Measurements from ENCODE around the gene HYAL2.
A peak's percentile ranks its signal among the peaks of the same experiment; 100 is the strongest.
"Not testable (repeated sequence)": the region's sequence is repeated elsewhere in the genome, so short reads cannot be mapped to it uniquely, and the experiment has no call there.

Gene HYAL2

DNA sequence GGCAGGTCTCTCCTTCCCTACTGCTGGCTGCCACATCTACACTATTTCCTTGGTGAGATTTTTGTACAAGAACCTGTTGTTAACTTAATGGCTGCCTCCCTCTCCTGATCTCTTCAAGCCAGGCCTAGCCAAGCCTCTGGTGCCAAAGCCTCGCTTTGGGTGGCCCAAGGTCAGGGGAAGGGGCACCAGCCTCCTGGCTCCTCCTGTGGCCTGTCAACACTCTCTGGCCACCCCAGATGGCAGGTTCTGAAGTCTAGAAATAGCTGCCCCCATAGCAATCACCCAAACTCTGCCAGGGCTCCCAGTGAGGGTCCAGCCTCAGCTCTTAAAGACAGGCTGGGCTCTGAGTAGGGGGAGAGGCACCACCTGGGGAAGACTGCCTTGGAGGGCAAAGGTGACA is 35.3 kb downstream of the HYAL2 start:
- no peak for DNase-seq

- DNase-seq, result no peak
Measured at GRCh38 chr3:50286322-50287227, 36.0 kb downstream of the HYAL2 start.

DNA sequence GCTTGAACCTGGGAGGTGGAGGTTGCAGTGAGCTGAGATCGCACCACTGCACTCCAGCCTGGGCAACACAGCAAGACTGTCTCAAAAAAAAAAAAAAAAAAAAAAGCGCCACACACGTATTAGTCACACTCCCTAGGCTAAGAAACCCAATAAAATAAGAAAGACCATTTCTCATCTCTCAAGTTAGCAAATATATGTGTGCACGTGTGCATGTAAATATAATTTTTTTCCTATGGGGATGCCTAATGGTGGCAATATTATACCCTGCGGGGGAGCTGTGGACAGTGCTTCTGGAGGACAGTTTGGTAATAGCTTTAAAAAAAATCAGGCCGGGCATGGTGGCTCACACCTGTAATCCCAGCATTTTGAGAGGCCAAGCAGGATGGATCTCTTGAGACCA is 38.4 kb downstream of the HYAL2 start:
- DNase-seq, result not testable (repeated sequence)

DNA sequence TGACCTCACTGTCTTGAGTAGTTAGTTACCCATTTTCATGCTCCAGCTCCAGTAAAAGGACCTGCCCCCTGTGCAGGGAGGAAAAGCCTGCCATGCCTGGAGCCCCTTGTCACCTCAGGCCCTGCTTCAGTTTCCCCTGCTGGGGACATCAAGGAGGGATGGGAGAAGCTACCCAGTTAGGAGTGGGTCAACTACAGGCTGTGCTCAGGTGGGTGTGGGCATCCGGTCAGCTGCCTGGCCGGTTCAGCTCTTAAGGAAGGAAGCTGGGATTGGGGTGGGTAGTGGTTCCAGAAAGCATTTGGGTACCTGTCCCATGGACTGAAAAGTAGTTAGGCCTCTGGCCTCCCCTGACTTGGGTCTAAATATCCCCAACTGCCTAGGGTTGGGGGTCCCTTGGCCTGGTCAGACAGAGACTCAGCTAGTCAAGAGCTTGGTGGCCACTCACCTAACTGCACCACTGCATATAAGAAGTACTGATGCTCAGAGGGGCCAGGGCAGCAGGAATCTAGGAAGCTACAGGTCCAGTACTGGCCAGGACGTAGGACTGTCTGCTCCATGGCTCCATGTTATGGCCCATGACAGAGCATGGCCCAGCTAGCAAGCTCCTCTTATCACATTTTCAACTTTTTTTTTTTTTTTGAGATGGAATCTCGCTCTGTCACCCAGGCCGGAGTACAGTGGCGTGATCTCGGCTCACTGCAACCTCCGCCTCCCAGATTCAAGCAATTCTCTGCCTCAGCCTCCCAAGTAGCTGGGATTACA is 43.1 kb downstream of the HYAL2 start:
- DNase-seq, result no peak

DNA sequence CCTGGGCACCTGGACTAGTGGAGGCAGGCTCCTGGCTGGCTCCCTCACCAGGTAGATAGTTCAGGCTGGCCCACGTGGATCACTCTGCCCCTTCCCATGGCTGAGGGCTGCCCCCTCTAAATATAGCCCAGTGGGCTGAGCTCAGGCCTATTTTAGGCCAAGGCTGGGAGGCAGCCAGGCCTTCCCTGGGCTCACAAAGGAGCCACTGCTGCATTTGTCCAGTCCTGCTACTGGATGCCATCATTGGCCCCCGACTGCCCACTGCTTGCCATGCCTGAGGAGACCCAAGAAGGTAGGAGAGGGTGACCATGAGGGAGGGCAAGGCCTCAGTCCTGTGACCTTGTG is 43.7 kb downstream of the HYAL2 start, which contains the start of gene LSMEM2:
Gene LSMEM2 (plus strand): TSS at position 208 of the 345 bp plus-strand sequence. CDS start 27 bp downstream, at position 235.
- DNase-seq, result no peak

GRCh38 chr3:50278123-50278879 is 44.2 kb downstream of the HYAL2 start:
- no peak for DNase-seq

DNA sequence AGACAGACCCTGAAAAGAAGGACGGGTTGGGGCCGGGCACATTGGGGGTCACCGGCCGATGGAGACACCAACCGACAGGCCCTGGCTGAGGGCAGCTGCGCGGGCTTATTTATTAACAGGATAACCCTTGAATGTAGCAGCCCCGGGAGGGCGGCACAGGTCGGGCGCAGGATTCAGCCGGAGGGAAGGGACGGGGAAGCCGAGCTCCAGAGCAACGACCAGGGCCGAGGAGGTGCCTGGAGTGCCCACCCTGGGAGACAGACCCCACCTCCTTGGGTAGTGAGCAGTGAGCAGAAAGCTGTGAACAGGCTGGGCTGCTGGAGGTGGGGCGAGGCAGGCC is 45.8 kb downstream of the HYAL2 start:
- no peak for DNase-seq

DNA sequence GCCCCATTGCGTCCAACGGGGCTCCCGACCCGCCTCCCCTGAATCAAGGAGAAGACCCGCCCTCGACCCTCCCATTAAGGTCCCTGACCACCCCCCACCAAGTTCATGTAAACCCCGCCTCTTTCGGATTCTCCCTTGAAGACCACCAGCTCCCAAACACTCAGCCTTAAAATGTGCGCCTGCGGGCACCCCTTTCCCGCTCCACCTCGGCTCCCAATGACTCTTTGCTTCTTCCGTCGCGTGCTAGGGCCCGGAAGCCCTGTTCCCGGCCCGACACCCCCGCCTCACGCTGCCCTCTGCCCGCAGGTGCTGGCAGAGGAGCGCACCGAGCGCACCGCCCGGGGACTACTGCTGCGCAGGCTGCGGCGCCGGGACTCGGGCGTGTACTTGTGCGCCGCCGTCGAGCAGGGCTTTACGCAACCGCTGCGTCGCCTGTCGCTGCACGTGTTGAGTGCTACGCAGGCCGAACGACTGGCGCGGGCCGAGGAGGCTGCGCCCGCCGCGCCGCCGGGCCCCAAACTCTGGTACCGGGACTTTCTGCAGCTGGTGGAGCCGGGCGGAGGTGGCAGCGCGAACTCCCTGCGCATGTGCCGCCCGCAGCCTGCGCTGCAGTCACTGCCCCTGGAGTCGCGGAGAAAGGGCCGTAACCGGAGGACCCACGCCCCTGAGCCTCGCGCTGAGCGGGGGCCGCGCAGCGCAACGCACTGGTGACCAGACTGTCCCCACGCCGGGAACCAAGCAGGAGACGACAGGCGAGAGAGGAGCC is 46.4 kb downstream of the HYAL2 start:
- no peak for DNase-seq

GRCh38 chr3:50275141-50275995 is 47.2 kb downstream of the HYAL2 start:
- DNase-seq, result no peak

DNA sequence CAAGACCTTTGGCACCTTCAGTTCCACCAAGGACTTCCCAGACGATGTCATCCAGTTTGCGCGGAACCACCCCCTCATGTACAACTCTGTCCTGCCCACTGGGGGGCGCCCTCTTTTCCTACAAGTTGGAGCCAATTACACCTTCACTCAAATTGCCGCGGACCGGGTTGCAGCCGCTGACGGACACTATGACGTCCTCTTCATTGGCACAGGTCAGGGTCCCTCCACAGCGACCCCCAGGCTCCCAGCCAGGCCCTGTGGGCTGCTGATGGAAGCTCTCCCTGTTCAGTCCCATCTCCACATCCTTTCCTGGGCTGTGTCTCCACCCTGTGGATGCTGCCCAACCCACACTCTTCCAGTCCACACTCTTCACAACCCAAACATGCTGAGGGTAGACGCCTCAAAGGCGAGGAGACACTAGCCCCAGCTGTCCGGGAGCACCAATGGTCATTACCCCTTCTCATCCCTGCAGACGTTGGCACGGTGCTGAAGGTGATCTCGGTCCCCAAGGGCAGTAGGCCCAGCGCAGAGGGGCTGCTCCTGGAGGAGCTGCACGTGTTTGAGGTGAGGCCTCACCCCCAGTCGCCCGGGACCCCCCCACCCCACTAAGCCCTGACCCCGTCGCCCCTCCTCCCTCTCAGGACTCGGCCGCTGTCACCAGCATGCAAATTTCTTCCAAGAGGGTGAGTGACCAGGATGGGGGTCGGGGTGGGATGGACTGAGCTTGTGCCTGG is 48.0 kb downstream of the HYAL2 start:
- DNase-seq, result peak; percentile 46

- DNase-seq, result no peak
Measured at GRCh38 chr3:50273689-50274065, 48.9 kb downstream of the HYAL2 start.

DNA sequence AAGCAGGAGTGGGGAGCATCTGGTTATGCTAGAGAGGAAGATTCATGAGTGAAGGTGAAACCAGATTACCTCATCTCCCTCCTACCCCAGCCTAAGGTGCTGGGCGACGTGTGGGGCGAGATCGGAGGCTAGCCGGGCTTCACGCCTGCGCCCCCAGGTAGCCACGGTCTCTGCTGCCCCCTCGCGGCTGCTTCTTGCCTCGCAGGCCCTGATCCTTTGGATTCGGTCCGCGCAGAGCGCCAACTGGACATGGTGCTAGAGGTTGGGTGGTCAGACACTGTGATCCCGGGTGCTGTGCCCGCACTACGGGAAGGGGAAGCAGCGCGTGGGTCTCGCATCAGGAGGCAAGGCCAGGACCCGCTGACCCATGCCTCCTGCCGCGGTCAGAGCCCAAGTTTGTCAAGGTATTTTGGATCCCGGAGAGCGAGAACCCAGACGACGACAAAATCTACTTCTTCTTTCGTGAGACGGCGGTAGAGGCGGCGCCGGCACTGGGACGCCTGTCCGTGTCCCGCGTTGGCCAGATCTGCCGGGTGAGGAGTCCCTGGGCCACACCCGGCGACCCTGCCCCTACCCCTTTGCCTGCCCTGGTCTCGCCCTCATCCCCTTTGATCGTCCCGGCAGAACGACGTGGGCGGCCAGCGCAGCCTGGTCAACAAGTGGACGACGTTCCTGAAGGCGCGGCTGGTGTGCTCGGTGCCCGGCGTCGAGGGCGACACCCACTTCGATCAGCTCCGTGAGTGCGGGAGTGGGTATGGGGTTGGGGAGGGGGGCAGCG is 49.4 kb downstream of the HYAL2 start:
- peak; percentile 47 for DNase-seq

DNA sequence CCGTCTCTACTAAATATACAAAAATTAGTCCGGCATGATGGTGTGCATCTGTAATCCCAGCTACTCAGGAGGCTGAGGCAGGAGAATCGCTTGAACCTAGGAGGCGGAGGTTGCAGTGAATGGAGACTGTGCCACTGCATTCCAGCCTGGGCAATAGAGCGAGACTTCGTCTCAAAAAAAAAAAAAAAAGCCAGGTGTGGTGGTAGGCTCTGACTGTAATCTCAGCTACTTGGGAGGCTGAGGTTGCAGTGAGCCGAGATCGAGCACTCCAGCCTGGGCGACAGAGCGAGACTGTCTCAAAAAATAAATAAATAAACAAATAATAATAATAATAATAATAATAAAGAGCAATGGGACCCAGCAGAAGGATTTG is 50.0 kb downstream of the HYAL2 start:
- not testable (repeated sequence) for DNase-seq

DNA sequence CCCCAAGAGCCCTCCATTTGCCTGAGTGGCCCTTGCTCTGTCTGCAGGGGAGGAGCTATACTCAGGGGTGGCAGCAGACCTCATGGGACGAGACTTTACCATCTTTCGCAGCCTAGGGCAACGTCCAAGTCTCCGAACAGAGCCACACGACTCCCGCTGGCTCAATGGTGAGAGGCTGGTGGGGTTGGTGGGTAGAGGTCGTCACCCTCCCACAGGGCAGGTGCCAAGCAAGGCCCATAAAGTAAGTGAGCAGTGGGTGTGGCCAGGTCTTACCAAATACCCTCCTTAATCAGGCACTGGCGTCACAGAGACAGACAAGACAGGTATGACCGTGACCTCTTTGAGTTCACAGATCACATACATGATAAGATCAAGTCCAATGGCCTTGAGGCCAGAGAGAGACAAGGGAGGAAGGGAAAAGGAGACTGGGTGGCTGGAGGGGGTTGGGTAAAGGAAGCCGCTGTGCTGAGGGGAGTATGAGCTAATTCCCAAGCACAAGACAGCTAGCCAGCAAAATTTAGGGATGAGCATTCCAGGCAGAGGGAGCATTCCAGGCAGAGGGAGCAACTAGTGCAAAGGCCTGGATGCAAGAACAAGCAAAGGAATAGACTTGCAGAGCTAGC is 51.1 kb downstream of the HYAL2 start:
- DNase-seq, result no peak

DNA sequence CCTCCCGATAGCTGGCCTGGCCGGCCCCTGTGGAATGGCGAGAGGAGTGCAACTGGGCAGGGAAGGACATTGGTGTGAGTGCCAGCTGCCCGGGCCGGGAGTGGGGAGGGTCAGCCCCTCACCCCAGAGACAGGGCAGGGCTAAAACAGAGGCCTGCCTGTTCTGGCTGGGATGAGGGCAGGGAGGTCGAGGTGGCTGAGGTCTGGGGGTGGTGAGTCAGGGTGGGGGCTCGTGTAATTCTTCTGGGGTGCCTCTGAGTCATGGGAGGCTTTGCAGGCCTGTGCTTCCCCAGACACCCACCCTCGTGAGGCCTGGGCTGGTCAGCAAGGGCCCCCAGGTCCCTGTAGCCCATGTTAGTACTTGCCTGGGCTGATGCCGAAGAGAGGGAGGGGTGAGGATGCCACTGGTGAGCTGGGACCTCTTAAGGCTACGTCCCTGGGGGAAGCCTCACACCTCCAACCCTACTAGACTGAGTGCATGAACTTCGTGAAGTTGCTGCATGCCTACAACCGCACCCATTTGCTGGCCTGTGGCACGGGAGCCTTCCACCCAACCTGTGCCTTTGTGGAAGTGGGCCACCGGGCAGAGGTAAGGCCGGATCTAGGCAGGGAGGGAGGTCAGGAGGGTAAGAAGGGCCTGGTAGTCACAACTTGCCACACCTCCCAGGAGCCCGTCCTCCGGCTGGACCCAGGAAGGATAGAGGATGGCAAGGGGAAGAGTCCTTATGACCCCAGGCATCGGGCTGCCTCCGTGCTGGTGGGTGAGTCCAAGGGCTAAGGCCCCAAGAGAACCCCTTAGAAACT is 51.9 kb downstream of the HYAL2 start:
- DNase-seq, result peak; percentile 41

DNA sequence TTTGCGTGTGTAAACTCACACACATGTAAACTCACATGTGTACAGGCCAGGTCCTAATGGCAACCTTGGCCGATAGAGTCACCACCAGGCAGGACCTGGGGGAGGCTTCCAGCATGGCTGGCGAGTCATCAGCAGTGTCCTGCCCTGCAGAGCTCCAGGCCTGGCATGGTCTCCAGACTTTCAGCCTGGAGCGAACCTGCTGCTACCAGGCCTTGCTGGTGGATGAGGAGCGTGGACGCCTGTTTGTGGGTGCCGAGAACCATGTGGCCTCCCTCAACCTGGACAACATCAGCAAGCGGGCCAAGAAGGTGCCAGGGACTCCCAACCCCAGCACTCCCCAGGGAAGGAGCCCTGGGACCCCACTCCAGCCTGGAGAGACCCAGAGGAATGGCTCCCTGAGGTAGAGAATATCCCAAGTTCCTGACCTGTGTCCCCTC is 52.5 kb downstream of the HYAL2 start:
- peak; percentile 40 for DNase-seq

- no peak for DNase-seq
Measured at GRCh38 chr3:50269460-50269859, 53.1 kb downstream of the HYAL2 start.

GRCh38 chr3:50268703-50269451 is 53.7 kb downstream of the HYAL2 start, which contains the start of gene SEMA3B:
Gene SEMA3B (plus strand): TSS chr3:50269147. CDS start chr3:50269241, 94 bp downstream.
- no peak for DNase-seq

Data from HCEC 1CT (cell line).